HepG2 (cell line): ENCODE data around the gene NBPF20. TPM values are rescaled to one million over a fixed set of nuclear protein-coding genes. Genes with fewer than 3 reads are reported as not detected.
"Not testable (repeated sequence)": the region's sequence is repeated elsewhere in the genome, so short reads cannot be mapped to it uniquely, and the experiment has no call there.

Experiments
- ARNT2 ChIP-seq: sonication (generic); formaldehyde crosslinking; IDR thresholded peaks from 2 replicates; pipeline ENCODE4 v1.8.0; 2022; ENCODE audit warnings: mild to moderate bottlenecking, low read depth, missing genetic modification reagents, moderate library complexity
- CREB1 ChIP-seq, 2 experiments: fragments of 450-650 bp in 1 of 2; IDR thresholded peaks; 2 replicates each; pipeline ENCODE4 v1.6.1; 2016 to 2017; ENCODE audit warnings: control low read depth in 1 of 2, mild to moderate bottlenecking in 1 of 2, missing compliant biosample characterization in 1 of 2, missing genetic modification characterization in 1 of 2
- CREM ChIP-seq, 2 experiments: sonication (generic) in 1 of 2; formaldehyde crosslinking in 1 of 2; IDR thresholded peaks; 2 replicates each; pipeline versions ENCODE4 v1.4.0 to v1.6.1; 2016 to 2020; ENCODE audit warnings: antibody characterized with exemption in 1 of 2, mild to moderate bottlenecking in 1 of 2, missing genetic modification reagents in 1 of 2
- FOXA3 ChIP-seq: IDR thresholded peaks from 2 replicates; pipeline ENCODE4 v1.6.1; 2016; ENCODE audit warnings: missing genetic modification reagents, missing compliant biosample characterization
- GATA4 ChIP-seq: sonication (generic); IDR thresholded peaks from 2 replicates; pipeline ENCODE4 v1.6.1; 2016; ENCODE audit warnings: antibody characterized with exemption, low read depth, borderline replicate concordance
- HMG20B ChIP-seq: conservative IDR thresholded peaks from 2 replicates; pipeline ENCODE4 v1.6.1; 2016; ENCODE audit warnings: missing genetic modification reagents, missing compliant biosample characterization
- HOXA3 ChIP-seq: sonication (generic); formaldehyde crosslinking; IDR thresholded peaks from 2 replicates; pipeline ENCODE4 v1.5.0; 2020; ENCODE audit warnings: missing genetic modification reagents
- LCORL ChIP-seq, 2 experiments: fragments of 450-650 bp in 1 of 2; sonication (generic) in 1 of 2; formaldehyde crosslinking in 1 of 2; IDR thresholded peaks; 2 replicates each; pipeline versions ENCODE4 v1.5.0 to v1.6.1; 2017 to 2020; ENCODE audit warnings: antibody characterized with exemption in 1 of 2, missing genetic modification reagents in 1 of 2
- NCOA2 ChIP-seq: sonication (generic); formaldehyde crosslinking; IDR thresholded peaks from 2 replicates; pipeline ENCODE4 v1.8.0; 2022; ENCODE audit warnings: inconsistent platforms
- NFIC ChIP-seq: IDR thresholded peaks from 2 replicates; pipeline ENCODE4 v1.6.1; 2012; ENCODE audit warnings: mild to moderate bottlenecking, low read length, inconsistent platforms
- POLR2G ChIP-seq: fragments of 200-400 bp; formaldehyde crosslinking; IDR thresholded peaks from 2 replicates; pipeline ENCODE4 v1.6.1; 2018; ENCODE audit warnings: mild to moderate bottlenecking, low read depth, low read length, moderate library complexity
- RAD21 ChIP-seq: fragments of 450-650 bp; formaldehyde crosslinking; IDR thresholded peaks from 2 replicates; pipeline ENCODE4 v1.5.0; 2020; ENCODE audit warnings: mild to moderate bottlenecking
- RFXAP ChIP-seq: sonication (generic); formaldehyde crosslinking; IDR thresholded peaks from 2 replicates; pipeline ENCODE4 v1.4.0; 2020; ENCODE audit warnings: missing genetic modification reagents, borderline replicate concordance
- SNAPC2 ChIP-seq: sonication (generic); formaldehyde crosslinking; IDR thresholded peaks from 2 replicates; pipeline ENCODE4 v1.8.1; 2022; ENCODE audit warnings: mild to moderate bottlenecking, missing genetic modification reagents
- SOX13 ChIP-seq, 3 experiments: fragments of 450-650 bp in 1 of 3; sonication (generic) in 1 of 3; formaldehyde crosslinking in 1 of 3; IDR thresholded peaks in 2 of 3; conservative IDR thresholded peaks in 1 of 3; 2 replicates each; pipeline versions ENCODE4 v1.5.0 to v1.6.1; 2016 to 2020; ENCODE audit warnings: antibody characterized with exemption in 1 of 3, mild to moderate bottlenecking in 1 of 3, missing compliant biosample characterization in 1 of 3, missing genetic modification reagents in 1 of 3, moderate library complexity in 1 of 3
- ZBTB21 ChIP-seq: sonication (generic); formaldehyde crosslinking; IDR thresholded peaks from 2 replicates; pipeline ENCODE4 v1.4.0; 2020; ENCODE audit warnings: missing genetic modification reagents
- ZC3H4 ChIP-seq: sonication (generic); formaldehyde crosslinking; IDR thresholded peaks from 2 replicates; pipeline ENCODE4 v1.4.0; 2020; ENCODE audit warnings: missing genetic modification reagents, borderline replicate concordance
- polyA plus RNA-seq, 8 experiments: library from polyadenylated mRNA; depleted of rRNA in 3 of 8; stranded (reverse) in 7 of 8; unstranded in 1 of 8; fragments of >200 nt; fragmentation: Illumina TruSeq in 4 of 8; extraction: Trizol in 4 of 8; gene quantifications; 2 replicates each; pipeline versions ENCODE4 v1.2.1 to v1.2.3, GENCODE V29; 2011 to 2016; ENCODE audit warnings: low read depth in 4 of 8, missing spikeins in 1 of 8, mixed read lengths in 1 of 8; ENCODE audit not compliant: insufficient read depth in 1 of 8
- total RNA-seq, 5 experiments: library from RNA; depleted of rRNA; stranded (reverse); fragments of >200 nt; fragmentation: Illumina TruSeq; extraction: Trizol; gene quantifications; 2 replicates each; pipeline ENCODE4 v1.2.3, GENCODE V29; 2016; ENCODE audit warnings: low read depth in 1 of 5
- TF ChIP-seq, protein P1 (sequence below): sonication (generic); formaldehyde crosslinking; IDR thresholded peaks from 2 replicates; pipeline ENCODE4 v1.4.0; 2020; ENCODE audit warnings: missing genetic modification reagents
- TF ChIP-seq, protein P2 (sequence below): IDR thresholded peaks from 2 replicates; pipeline ENCODE4 v1.6.1; 2016; ENCODE audit warnings: missing genetic modification reagents, missing compliant biosample characterization
- TF ChIP-seq, protein P3 (sequence below): sonication (generic); formaldehyde crosslinking; IDR thresholded peaks from 2 replicates; pipeline ENCODE4 v1.4.0; 2020; ENCODE audit warnings: missing genetic modification reagents
- TF ChIP-seq, protein P4 (sequence below): sonication (generic); formaldehyde crosslinking; IDR thresholded peaks from 2 replicates; pipeline ENCODE4 v1.4.0; 2020; ENCODE audit warnings: missing genetic modification reagents
- TF ChIP-seq, protein P5 (sequence below): sonication (generic); formaldehyde crosslinking; IDR thresholded peaks from 2 replicates; pipeline ENCODE4 v1.8.1; 2023; ENCODE audit warnings: mild to moderate bottlenecking, missing genetic modification reagents, borderline replicate concordance

Gene NBPF20
- total and polyA plus RNA-seq, 2 of the 13 experiments (the other 11 are each of a cell fraction or from before 2014, with no cell fraction given) = 3.0 to 3.1 TPM

DNA sequence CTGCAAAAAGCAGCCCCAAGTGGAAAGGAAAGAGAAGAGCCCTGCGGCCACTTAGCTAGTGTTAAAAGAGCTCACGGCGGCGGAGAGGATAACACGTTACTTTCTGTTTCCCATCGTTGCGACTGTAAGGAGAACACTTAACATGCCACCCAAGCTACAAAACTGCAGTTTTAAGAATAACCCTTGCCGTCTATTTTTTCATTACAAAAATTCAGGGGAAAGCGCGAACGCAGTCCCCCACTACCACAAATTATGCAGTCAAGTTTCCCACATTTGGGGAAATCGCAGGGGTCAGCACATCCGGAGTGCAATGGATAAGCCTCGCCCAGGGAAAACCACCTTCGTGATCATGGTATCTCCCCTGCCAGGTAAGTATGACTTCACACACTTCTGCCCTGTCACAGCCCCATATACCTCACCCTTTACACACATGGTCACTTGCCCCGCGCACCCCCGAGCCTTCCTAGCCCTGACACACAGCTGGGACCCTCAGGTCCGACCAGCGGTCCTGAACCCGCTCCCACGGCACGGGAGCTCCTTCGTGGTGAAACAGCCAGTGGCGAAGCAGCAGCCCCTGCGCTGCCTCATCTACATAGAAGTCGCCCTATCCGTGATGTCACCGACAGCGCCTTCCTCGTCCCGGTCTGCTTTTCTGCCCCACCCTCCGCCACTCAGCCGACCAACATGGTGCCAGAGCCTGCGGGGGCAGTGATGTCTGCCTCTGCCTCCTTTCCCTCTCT lies 40.2 kb upstream of the NBPF20 start (continued):
- TF ChIP-seq GATA4 = peak; percentile 98
- TF ChIP-seq, protein P1, sequence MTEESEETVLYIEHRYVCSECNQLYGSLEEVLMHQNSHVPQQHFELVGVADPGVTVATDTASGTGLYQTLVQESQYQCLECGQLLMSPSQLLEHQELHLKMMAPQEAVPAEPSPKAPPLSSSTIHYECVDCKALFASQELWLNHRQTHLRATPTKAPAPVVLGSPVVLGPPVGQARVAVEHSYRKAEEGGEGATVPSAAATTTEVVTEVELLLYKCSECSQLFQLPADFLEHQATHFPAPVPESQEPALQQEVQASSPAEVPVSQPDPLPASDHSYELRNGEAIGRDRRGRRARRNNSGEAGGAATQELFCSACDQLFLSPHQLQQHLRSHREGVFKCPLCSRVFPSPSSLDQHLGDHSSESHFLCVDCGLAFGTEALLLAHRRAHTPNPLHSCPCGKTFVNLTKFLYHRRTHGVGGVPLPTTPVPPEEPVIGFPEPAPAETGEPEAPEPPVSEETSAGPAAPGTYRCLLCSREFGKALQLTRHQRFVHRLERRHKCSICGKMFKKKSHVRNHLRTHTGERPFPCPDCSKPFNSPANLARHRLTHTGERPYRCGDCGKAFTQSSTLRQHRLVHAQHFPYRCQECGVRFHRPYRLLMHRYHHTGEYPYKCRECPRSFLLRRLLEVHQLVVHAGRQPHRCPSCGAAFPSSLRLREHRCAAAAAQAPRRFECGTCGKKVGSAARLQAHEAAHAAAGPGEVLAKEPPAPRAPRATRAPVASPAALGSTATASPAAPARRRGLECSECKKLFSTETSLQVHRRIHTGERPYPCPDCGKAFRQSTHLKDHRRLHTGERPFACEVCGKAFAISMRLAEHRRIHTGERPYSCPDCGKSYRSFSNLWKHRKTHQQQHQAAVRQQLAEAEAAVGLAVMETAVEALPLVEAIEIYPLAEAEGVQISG (CRISPR knock-in tag) = peak; percentile 45; the same call in 1 of the 2 replicates
- TF ChIP-seq, protein P2, sequence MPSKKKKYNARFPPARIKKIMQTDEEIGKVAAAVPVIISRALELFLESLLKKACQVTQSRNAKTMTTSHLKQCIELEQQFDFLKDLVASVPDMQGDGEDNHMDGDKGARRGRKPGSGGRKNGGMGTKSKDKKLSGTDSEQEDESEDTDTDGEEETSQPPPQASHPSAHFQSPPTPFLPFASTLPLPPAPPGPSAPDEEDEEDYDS (CRISPR knock-in tag) = peak; percentile 87
- 0 out of 2 replicates have a peak, but pooled peaks have one; percentile 41 for TF ChIP-seq ARNT2 (CRISPR knock-in tag)
- TF ChIP-seq, protein P3, sequence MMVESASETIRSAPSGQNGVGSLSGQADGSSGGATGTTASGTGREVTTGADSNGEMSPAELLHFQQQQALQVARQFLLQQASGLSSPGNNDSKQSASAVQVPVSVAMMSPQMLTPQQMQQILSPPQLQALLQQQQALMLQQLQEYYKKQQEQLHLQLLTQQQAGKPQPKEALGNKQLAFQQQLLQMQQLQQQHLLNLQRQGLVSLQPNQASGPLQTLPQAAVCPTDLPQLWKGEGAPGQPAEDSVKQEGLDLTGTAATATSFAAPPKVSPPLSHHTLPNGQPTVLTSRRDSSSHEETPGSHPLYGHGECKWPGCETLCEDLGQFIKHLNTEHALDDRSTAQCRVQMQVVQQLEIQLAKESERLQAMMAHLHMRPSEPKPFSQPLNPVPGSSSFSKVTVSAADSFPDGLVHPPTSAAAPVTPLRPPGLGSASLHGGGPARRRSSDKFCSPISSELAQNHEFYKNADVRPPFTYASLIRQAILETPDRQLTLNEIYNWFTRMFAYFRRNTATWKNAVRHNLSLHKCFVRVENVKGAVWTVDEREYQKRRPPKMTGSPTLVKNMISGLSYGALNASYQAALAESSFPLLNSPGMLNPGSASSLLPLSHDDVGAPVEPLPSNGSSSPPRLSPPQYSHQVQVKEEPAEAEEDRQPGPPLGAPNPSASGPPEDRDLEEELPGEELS (CRISPR knock-in tag) = peak; percentile 41; the same call in 1 of the 2 replicates
- TF ChIP-seq ZC3H4 (CRISPR knock-in tag) = peak; percentile 83; the same call in 1 of the 2 replicates
- peak; percentile 40; the same call in 1 of the 2 replicates for TF ChIP-seq NCOA2
- peak; percentile 24; the same call in 1 of the 2 replicates for TF ChIP-seq HOXA3
- peak; percentile 69; the same call in 1 of the 2 replicates for TF ChIP-seq ZBTB21 (CRISPR knock-in tag)
- 0 out of 2 replicates have a peak, but pooled peaks have one; percentile 18 for TF ChIP-seq HMG20B (CRISPR knock-in tag)
- TF ChIP-seq SNAPC2 (CRISPR knock-in tag) = peak; percentile 95
- TF ChIP-seq LCORL (IDR thresholded peaks at IDR 0.05) = 0 out of 2 replicates have a peak, but pooled peaks have one; percentile 29
- not testable (repeated sequence) for TF ChIP-seq LCORL (CRISPR knock-in tag; IDR thresholded peaks at IDR 0.05); SOX13 (CRISPR knock-in tag; conservative IDR thresholded peaks at IDR 0.05 in 1 of 2, IDR thresholded peaks at IDR 0.05 in 1 of 2); CREM (CRISPR knock-in tag; IDR thresholded peaks at IDR 0.05); CREB1 (IDR thresholded peaks at IDR 0.05)
- TF ChIP-seq, protein P4, sequence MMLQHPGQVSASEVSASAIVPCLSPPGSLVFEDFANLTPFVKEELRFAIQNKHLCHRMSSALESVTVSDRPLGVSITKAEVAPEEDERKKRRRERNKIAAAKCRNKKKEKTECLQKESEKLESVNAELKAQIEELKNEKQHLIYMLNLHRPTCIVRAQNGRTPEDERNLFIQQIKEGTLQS (CRISPR knock-in tag) = 0 out of 2 replicates have a peak, but pooled peaks have one; percentile 13
- peak; percentile 49 for TF ChIP-seq RFXAP
- TF ChIP-seq SOX13 (IDR thresholded peaks at IDR 0.05) = peak; percentile 82
- TF ChIP-seq CREM (IDR thresholded peaks at IDR 0.05) = peak; percentile 37; the same call in 1 of the 2 replicates
- 0 out of 2 replicates have a peak, but pooled peaks have one; percentile 32 for TF ChIP-seq FOXA3 (CRISPR knock-in tag)
- TF ChIP-seq, protein P5, sequence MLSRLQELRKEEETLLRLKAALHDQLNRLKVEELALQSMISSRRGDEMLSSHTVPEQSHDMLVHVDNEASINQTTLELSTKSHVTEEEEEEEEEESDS (CRISPR knock-in tag) = peak; percentile 98
- peak; percentile 56; the same call in 1 of the 2 replicates for TF ChIP-seq NFIC
- TF ChIP-seq CREB1 (CRISPR knock-in tag; IDR thresholded peaks at IDR 0.05) = peak; percentile 13
- 0 out of 2 replicates have a peak, but pooled peaks have one; percentile 33 for TF ChIP-seq RAD21 (CRISPR knock-in tag)
- peak; percentile 96 for TF ChIP-seq POLR2G
